Measurements from ENCODE around the gene WRAP53. TPM values are rescaled to one million over a fixed set of nuclear protein-coding genes. Genes with fewer than 3 reads are reported as not detected.

WRAP53 gene
- total and polyA plus RNA-seq, 2 donors (not counting 1 experiment from before 2014, with no cell fraction given), result 13.1 to 18.2 TPM

GRCh38 chr17:7710301-7710700 is 22.0 kb downstream of the WRAP53 start:
- H3K9me3 ChIP-seq (ENCODE audit: control extremely low read depth in 1 of 3, control insufficient read depth in 2 of 3, insufficient read depth in 1 of 3, low read length in 2 of 3), result no peaks in the 10 kb centered on the region
- ChIA-PET CTCF (interaction anchor here (1.0 kb wide), 1 partner anchor 533 kb away, joined by 3 read pairs; no protein-coding TSS in a partner anchor), POLR2A (no interaction called here)
- H3K4me1 ChIP-seq (ENCODE audit: control insufficient read depth in 2 of 2, insufficient read depth in 2 of 2, low read length in 2 of 2), result peaks cover 10 to 12% of the 10 kb centered on the region in 2 donors
- TF ChIP-seq, protein P1, sequence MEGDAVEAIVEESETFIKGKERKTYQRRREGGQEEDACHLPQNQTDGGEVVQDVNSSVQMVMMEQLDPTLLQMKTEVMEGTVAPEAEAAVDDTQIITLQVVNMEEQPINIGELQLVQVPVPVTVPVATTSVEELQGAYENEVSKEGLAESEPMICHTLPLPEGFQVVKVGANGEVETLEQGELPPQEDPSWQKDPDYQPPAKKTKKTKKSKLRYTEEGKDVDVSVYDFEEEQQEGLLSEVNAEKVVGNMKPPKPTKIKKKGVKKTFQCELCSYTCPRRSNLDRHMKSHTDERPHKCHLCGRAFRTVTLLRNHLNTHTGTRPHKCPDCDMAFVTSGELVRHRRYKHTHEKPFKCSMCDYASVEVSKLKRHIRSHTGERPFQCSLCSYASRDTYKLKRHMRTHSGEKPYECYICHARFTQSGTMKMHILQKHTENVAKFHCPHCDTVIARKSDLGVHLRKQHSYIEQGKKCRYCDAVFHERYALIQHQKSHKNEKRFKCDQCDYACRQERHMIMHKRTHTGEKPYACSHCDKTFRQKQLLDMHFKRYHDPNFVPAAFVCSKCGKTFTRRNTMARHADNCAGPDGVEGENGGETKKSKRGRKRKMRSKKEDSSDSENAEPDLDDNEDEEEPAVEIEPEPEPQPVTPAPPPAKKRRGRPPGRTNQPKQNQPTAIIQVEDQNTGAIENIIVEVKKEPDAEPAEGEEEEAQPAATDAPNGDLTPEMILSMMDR (IDR thresholded peaks at IDR 0.05), result no peak
- TF ChIP-seq EZH2 (IDR thresholded peaks at IDR 0.05; ENCODE audit: borderline replicate concordance, insufficient read depth, low read depth, low read length, poor library complexity, severe bottlenecking), result no peak
- Mint-ChIP-seq H3K4me3 (no peak overlapping the region), H3K4me1 (peaks cover 16% of the 10 kb centered on the region), H3K9me3 (ENCODE audit: insufficient read depth) (no peaks in the 10 kb centered on the region), H3K27ac (no peak overlapping the region), H3K27me3 (peaks cover 66% of the 10 kb centered on the region)
- H3K4me2 ChIP-seq (replicated peaks; ENCODE audit: low read depth, low read length, poor library complexity, severe bottlenecking), result no peak overlapping the region
- H2AFZ ChIP-seq (ENCODE audit: insufficient read depth, low read depth, low read length, poor library complexity, severe bottlenecking), result no peak overlapping the region
- 92% methylated on average over 7 of the region's 7 CpGs for WGBS (ENCODE audit: insufficient coverage)
- no peak overlapping the region for H3K27ac ChIP-seq (ENCODE audit: low read length in 2 of 2)
- H3K79me2 ChIP-seq (ENCODE audit: control insufficient read depth, insufficient read depth, low read length), result no peaks in the 10 kb centered on the region
- intact Hi-C loops (cut with micrococcal nuclease), result no loop called here
- no peaks in the 10 kb centered on the region for H4K20me1 ChIP-seq (ENCODE audit: control insufficient read depth, insufficient read depth, low read length, poor library complexity, severe bottlenecking)
- H3K9ac ChIP-seq (ENCODE audit: low read length), result no peak overlapping the region
- peaks cover 0 to 70% (median 15%) of the 10 kb centered on the region in 4 experiments for H3K27me3 ChIP-seq (replicated peaks in 1 of 4; ENCODE audit: control extremely low read depth in 1 of 4, control insufficient read depth in 3 of 4, insufficient read depth in 4 of 4, low read length in 3 of 4)
- ATAC-seq (ENCODE audit: low read depth) (no peak), DNase-seq (no peak)
- H3K4me3 ChIP-seq (ENCODE audit: control extremely low read depth in 1 of 5, extremely low read depth in 1 of 5, insufficient read depth in 1 of 5, low read depth in 2 of 5, low read length in 4 of 5), result no peak overlapping the region
- no peaks in the 10 kb centered on the region for H3K36me3 ChIP-seq (replicated peaks in 1 of 2; ENCODE audit: control extremely low read depth in 1 of 2, control insufficient read depth in 1 of 2, extremely low read depth in 1 of 2, insufficient read depth in 2 of 2, low read length in 1 of 2)

- Mint-ChIP-seq H3K4me3 (no peak overlapping the region), H3K4me1 (peaks cover 14% of the 10 kb centered on the region), H3K27me3 (peaks cover 67% of the 10 kb centered on the region), H3K27ac (no peak overlapping the region), H3K9me3 (ENCODE audit: insufficient read depth) (no peaks in the 10 kb centered on the region)
- ChIA-PET POLR2A (no interaction called here), CTCF (no interaction called here)
- Histone ChIP-seq H3K4me3 (ENCODE audit: control extremely low read depth in 1 of 5, extremely low read depth in 1 of 5, insufficient read depth in 1 of 5, low read depth in 2 of 5, low read length in 4 of 5) (no peak overlapping the region), H4K20me1 (ENCODE audit: control insufficient read depth, insufficient read depth, low read length, poor library complexity, severe bottlenecking) (no peaks in the 10 kb centered on the region), H3K79me2 (ENCODE audit: control insufficient read depth, insufficient read depth, low read length) (no peaks in the 10 kb centered on the region), H3K36me3 (replicated peaks in 1 of 2; ENCODE audit: control extremely low read depth in 1 of 2, control insufficient read depth in 1 of 2, extremely low read depth in 1 of 2, insufficient read depth in 2 of 2, low read length in 1 of 2) (no peaks in the 10 kb centered on the region), H3K4me1 (ENCODE audit: control insufficient read depth in 2 of 2, insufficient read depth in 2 of 2, low read length in 2 of 2) (peaks cover 6 to 12% of the 10 kb centered on the region in 2 donors), H2AFZ (ENCODE audit: insufficient read depth, low read depth, low read length, poor library complexity, severe bottlenecking) (no peak overlapping the region), H3K27me3 (replicated peaks in 1 of 4; ENCODE audit: control extremely low read depth in 1 of 4, control insufficient read depth in 3 of 4, insufficient read depth in 4 of 4, low read length in 3 of 4) (peaks cover 0 to 69% (median 19%) of the 10 kb centered on the region in 4 experiments), H3K27ac (ENCODE audit: low read length in 2 of 2) (no peak overlapping the region), H3K9me3 (ENCODE audit: control extremely low read depth in 1 of 3, control insufficient read depth in 2 of 3, insufficient read depth in 1 of 3, low read length in 2 of 3) (no peaks in the 10 kb centered on the region), H3K4me2 (replicated peaks; ENCODE audit: low read depth, low read length, poor library complexity, severe bottlenecking) (no peak overlapping the region), H3K9ac (ENCODE audit: low read length) (no peak overlapping the region)
- ATAC-seq (ENCODE audit: low read depth) (no peak), DNase-seq (no peak)
- TF ChIP-seq, protein P1 (IDR thresholded peaks at IDR 0.05), result no peak
- TF ChIP-seq EZH2 (IDR thresholded peaks at IDR 0.05; ENCODE audit: borderline replicate concordance, insufficient read depth, low read depth, low read length, poor library complexity, severe bottlenecking), result no peak
- 92% methylated on average over 3 of the region's 7 CpGs for WGBS (ENCODE audit: insufficient coverage)
- intact Hi-C loops (cut with micrococcal nuclease), result no loop called here
These were observed 22.9 kb downstream of the WRAP53 start for GRCh38 chr17:7711051-7711755.
